HG03521 (cell line): ENCODE measurements around the gene PDCL2.

Experiments
- ATAC-seq: cut with Tn5 transposase; IDR thresholded peaks from one replicate; pipeline ENCODE4 v1.9.1; 2021; ENCODE audit warnings: mild to moderate bottlenecking, moderate library complexity; ENCODE audit not compliant: unreplicated experiment

PDCL2 gene

GRCh38 chr4:55540271-55540670 lies 51.8 kb downstream of the PDCL2 start:
- ATAC-seq: no peak

GRCh38 chr4:55539658-55540057 lies 52.4 kb downstream of the PDCL2 start:
- ATAC-seq: no peak

- ATAC-seq: no peak
Observed at GRCh38 chr4:55538531-55538930, 53.5 kb downstream of the PDCL2 start.

- ATAC-seq: no peak
Observed at GRCh38 chr4:55534306-55534705, 57.7 kb downstream of the PDCL2 start.

- no peak for ATAC-seq
Observed at GRCh38 chr4:55530691-55531090, 61.4 kb downstream of the PDCL2 start.

- no peak for ATAC-seq
Observed at GRCh38 chr4:55530167-55530566, 61.9 kb downstream of the PDCL2 start.

GRCh38 chr4:55528491-55528890 lies 63.6 kb downstream of the PDCL2 start:
- ATAC-seq: no peak

- ATAC-seq: no peak
Observed at GRCh38 chr4:55524844-55525571, 67.0 kb downstream of the PDCL2 start.

- ATAC-seq: no peak
Observed at GRCh38 chr4:55518442-55518841, 73.6 kb downstream of the PDCL2 start.

GRCh38 chr4:55517526-55518229 lies 74.4 kb downstream of the PDCL2 start:
- peak; percentile 64 for ATAC-seq

- no peak for ATAC-seq
Observed at GRCh38 chr4:55512922-55513571, 79.0 kb downstream of the PDCL2 start.

GRCh38 chr4:55512077-55512476 lies 80.0 kb downstream of the PDCL2 start:
- no peak for ATAC-seq

GRCh38 chr4:55510685-55511084 lies 81.4 kb downstream of the PDCL2 start:
- no peak for ATAC-seq

GRCh38 chr4:55509266-55509665 lies 82.8 kb downstream of the PDCL2 start:
- no peak for ATAC-seq

GRCh38 chr4:55507612-55508011 lies 84.4 kb downstream of the PDCL2 start:
- no peak for ATAC-seq
